GM12874 (cell line): ENCODE data around the gene IMMT.

Source experiments
- CTCF ChIP-seq: IDR thresholded peaks from 2 replicates; pipeline ENCODE4 v1.5.1; 2011; ENCODE audit warnings: low read depth, mild to moderate bottlenecking, control low read depth, low read length, moderate library complexity; ENCODE audit not compliant: insufficient read depth

The IMMT gene

GRCh38 chr2:86238354-86238753 lies 43.1 kb upstream of the IMMT start:
- no peak for TF ChIP-seq CTCF

- TF ChIP-seq CTCF: no peak
Measured at GRCh38 chr2:86237172-86237571, 41.9 kb upstream of the IMMT start.

- no peak for TF ChIP-seq CTCF
Measured at GRCh38 chr2:86235196-86235980, 40.1 kb upstream of the IMMT start.

GRCh38 chr2:86234563-86235131 lies 39.4 kb upstream of the IMMT start:
- no peak for TF ChIP-seq CTCF

GRCh38 chr2:86233436-86233835 lies 38.2 kb upstream of the IMMT start:
- TF ChIP-seq CTCF: no peak

- no peak for TF ChIP-seq CTCF
Measured at GRCh38 chr2:86232910-86233309, 37.6 kb upstream of the IMMT start.

- TF ChIP-seq CTCF: no peak
Measured at GRCh38 chr2:86232373-86232784, 37.1 kb upstream of the IMMT start.
